Activated CD8-positive, alpha-beta T cell treated with anti-CD3 and anti-CD28 coated beads for 36 hours (primary cell): ENCODE results near the gene SF3A2. TPM values are rescaled to one million over a fixed set of nuclear protein-coding genes. Genes with fewer than 3 reads are reported as not detected.

Experiments
- ATAC-seq: fragments of 200-7000 bp; cut with Tn5 transposase; one replicate; pipeline ENCODE4 v1.10.0; 2021; ENCODE audit warnings: mild to moderate bottlenecking, moderate library complexity
- CTCF ChIA-PET: fragments of 350-600 bp; sonication (Branson Sonifier 250); formaldehyde crosslinking; loops from one replicate; lab custom pipeline; 2021; ENCODE audit warnings: antibody characterized with exemption; lab: Charles Lee
- POLR2A ChIA-PET: fragments of 350-600 bp; sonication (Branson Sonifier 250); formaldehyde crosslinking; loops from one replicate; lab custom pipeline; 2021; ENCODE audit warnings: antibody characterized with exemption; lab: Charles Lee
- DNase-seq: peaks from one replicate; pipeline ENCODE4 v3.0.0-alpha.2; 2020
- H3K27ac Mint-ChIP-seq: one replicate; pipeline ENCODE4 v1.8.0; 2021; ENCODE audit warnings: mild to moderate bottlenecking, mixed read lengths
- H3K27me3 Mint-ChIP-seq: one replicate; pipeline ENCODE4 v1.8.0; 2021; ENCODE audit warnings: mixed read lengths
- H3K36me3 Mint-ChIP-seq: one replicate; pipeline ENCODE4 v1.8.0; 2021; ENCODE audit warnings: low read depth, mixed read lengths
- H3K4me1 Mint-ChIP-seq: one replicate; pipeline ENCODE4 v1.8.0; 2021; ENCODE audit warnings: low read depth, mixed read lengths
- H3K4me3 Mint-ChIP-seq: one replicate; pipeline ENCODE4 v1.8.0; 2021; ENCODE audit warnings: mild to moderate bottlenecking, moderate library complexity, mixed read lengths
- H3K9me3 Mint-ChIP-seq: one replicate; pipeline ENCODE4 v1.8.0; 2021; ENCODE audit warnings: mixed read lengths
- intact Hi-C: fragments of 100-400 bp; cut with micrococcal nuclease; formaldehyde crosslinking; loops from one replicate; pipeline ENCODE4 v1.10.0; 2022
- total RNA-seq, 2 experiments: library from RNA; stranded (reverse); gene quantifications; one replicate each; pipeline ENCODE4 v1.2.3, GENCODE V29; 2021
- TF ChIP-seq, protein P1 (sequence below): fragments of 200-600 bp; IDR thresholded peaks from one replicate; pipeline ENCODE4 v1.8.0; 2022; ENCODE audit warnings: antibody characterized with exemption, mild to moderate bottlenecking

Gene SF3A2
- total RNA-seq, 2 experiments from 2014 or later, result 157 to 163 TPM

DNA sequence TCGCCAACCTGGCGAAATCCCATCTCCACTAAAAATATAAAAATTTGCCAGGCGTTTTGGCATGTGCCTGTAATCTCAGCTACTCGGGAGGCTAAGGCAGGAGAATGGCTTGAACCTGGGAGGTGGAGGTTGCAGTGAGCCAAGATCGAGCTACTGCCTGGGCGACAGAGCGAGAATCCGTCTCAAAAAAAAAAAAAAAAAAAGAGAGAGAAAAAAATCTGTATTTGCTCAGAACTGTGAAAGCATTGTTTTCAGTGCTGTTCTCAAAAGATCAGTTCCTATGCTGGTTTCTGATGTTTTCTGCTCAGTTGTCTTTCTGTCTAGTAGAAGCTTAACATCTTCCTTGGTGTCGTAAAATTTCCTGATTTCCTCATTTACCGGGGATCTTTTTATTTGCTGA lies 2.5 kb downstream of the SF3A2 start:
- H3K27me3 Mint-ChIP-seq, result no peaks in the 10 kb centered on the region
- CTCF ChIA-PET, result interaction anchor here (0.7 to 3.3 kb wide), 8 partner anchors 12 to 398 kb away, joined by 3 to 38 read pairs (median 4); no protein-coding TSS in a partner anchor
- no peaks in the 10 kb centered on the region for H3K9me3 Mint-ChIP-seq
- no peak for ATAC-seq
- H3K4me3 Mint-ChIP-seq, result peak overlapping the region; percentile 92
- no peak for DNase-seq
- peaks cover 59% of the 10 kb centered on the region for H3K36me3 Mint-ChIP-seq
- peak overlapping the region; percentile 84 for H3K27ac Mint-ChIP-seq
- TF ChIP-seq, protein P1, sequence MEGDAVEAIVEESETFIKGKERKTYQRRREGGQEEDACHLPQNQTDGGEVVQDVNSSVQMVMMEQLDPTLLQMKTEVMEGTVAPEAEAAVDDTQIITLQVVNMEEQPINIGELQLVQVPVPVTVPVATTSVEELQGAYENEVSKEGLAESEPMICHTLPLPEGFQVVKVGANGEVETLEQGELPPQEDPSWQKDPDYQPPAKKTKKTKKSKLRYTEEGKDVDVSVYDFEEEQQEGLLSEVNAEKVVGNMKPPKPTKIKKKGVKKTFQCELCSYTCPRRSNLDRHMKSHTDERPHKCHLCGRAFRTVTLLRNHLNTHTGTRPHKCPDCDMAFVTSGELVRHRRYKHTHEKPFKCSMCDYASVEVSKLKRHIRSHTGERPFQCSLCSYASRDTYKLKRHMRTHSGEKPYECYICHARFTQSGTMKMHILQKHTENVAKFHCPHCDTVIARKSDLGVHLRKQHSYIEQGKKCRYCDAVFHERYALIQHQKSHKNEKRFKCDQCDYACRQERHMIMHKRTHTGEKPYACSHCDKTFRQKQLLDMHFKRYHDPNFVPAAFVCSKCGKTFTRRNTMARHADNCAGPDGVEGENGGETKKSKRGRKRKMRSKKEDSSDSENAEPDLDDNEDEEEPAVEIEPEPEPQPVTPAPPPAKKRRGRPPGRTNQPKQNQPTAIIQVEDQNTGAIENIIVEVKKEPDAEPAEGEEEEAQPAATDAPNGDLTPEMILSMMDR, result no peak
- intact Hi-C loops, result loop anchor here (2.0 to 10.0 kb wide), 2 partner anchors 32 to 64 kb away; no protein-coding TSS in a partner anchor
- POLR2A ChIA-PET, result interaction anchor here (0.6 to 10.4 kb wide), 8 partner anchors 8 to 584 kb away, joined by 3 to 202 read pairs (median 3); partner anchors contain the start of genes AMH, JSRP1 and TIMM13
- peaks cover 56% of the 10 kb centered on the region for H3K4me1 Mint-ChIP-seq

DNA sequence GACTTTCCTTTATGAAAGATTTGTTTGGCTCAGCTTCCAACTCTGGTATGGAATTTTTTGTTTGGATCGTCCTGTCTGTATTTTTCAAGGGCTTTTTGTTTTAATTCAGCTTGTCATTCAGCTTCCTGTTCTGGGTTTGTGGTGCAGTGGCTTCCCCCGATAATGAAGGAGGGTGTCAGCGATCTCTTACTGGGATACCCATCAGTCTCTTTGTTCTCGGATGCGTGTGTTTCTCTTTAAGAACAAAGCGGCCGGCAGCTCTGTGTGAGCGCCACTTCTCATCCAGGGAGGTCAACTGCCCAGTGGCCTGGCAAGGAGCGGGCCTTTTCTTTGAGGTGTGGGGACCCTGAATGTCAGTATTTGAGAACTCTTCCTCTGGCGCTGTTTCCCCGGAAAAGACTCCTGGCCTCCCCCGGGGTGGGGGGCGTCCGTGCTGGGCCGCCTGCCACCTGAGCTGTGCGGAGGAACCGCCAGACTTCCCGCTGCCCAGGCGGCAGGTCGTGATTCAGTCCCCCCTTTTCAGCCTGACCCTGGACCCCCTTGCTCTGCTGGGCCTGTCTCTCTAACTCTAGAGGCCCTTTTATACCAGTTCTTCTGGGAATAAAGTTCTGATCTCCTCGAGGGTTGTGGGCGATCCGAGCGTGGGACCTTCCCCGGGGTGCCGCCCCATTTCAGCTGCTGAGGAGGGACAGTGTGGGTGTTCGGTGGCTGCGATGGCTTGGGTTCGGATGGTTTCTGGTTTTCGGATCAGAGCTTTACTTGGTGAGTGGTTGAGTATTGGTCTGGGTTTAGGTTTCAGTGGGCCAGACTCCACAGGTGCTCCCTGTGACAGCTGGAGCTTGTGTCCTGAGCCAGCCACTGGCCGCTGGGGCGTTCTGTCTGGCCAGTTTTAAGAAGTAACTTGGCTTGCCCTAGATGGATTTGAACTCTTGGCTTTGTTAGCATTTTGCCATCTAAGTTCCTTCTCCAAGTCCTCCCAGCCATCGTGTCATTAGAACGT lies 3.4 kb downstream of the SF3A2 start:
- DNase-seq, result peak; percentile 57
- CTCF ChIA-PET, result interaction anchor here (0.6 to 3.3 kb wide), 8 partner anchors 10 to 397 kb away, joined by 3 to 38 read pairs (median 4); no protein-coding TSS in a partner anchor
- POLR2A ChIA-PET, result interaction anchor here (0.5 to 10.4 kb wide), 13 partner anchors 8 to 585 kb away, joined by 3 to 202 read pairs (median 3); partner anchors contain the start of genes AMH, JSRP1 and TIMM13

GRCh38 chr19:2240881-2241760 lies 4.5 kb downstream of the SF3A2 start:
- TF ChIP-seq, protein P1, result no peak
- no peak for DNase-seq
- peak overlapping the region; percentile 92 for H3K4me3 Mint-ChIP-seq
- ATAC-seq, result no peak
- H3K9me3 Mint-ChIP-seq, result no peaks in the 10 kb centered on the region
- peaks cover 50% of the 10 kb centered on the region for H3K4me1 Mint-ChIP-seq
- ChIA-PET CTCF (interaction anchor here (2.4 to 3.1 kb wide), 2 partner anchors 12 to 19 kb away, joined by 8 to 38 read pairs; no protein-coding TSS in a partner anchor), POLR2A (interaction anchor here (0.5 to 10.4 kb wide), 6 partner anchors 10 to 296 kb away, joined by 3 to 202 read pairs (median 4); partner anchors contain the start of genes AMH and JSRP1)
- no peaks in the 10 kb centered on the region for H3K27me3 Mint-ChIP-seq
- H3K36me3 Mint-ChIP-seq, result peaks cover 64% of the 10 kb centered on the region
- H3K27ac Mint-ChIP-seq, result peak overlapping the region; percentile 67
- intact Hi-C loops, result no loop called here

More for the DNA sequence above, 3.4 kb downstream of the SF3A2 start:
- Mint-ChIP-seq H3K4me3 (peak overlapping the region; percentile 92), H3K36me3 (peaks cover 64% of the 10 kb centered on the region), H3K4me1 (peaks cover 52% of the 10 kb centered on the region), H3K27ac (peak overlapping the region; percentile 84), H3K27me3 (no peaks in the 10 kb centered on the region), H3K9me3 (no peaks in the 10 kb centered on the region)
- intact Hi-C loops, result loop anchor here (2.0 to 10.0 kb wide), 2 partner anchors 31 to 65 kb away; no protein-coding TSS in a partner anchor
- ATAC-seq, result no peak
- TF ChIP-seq, protein P1, result no peak

DNA sequence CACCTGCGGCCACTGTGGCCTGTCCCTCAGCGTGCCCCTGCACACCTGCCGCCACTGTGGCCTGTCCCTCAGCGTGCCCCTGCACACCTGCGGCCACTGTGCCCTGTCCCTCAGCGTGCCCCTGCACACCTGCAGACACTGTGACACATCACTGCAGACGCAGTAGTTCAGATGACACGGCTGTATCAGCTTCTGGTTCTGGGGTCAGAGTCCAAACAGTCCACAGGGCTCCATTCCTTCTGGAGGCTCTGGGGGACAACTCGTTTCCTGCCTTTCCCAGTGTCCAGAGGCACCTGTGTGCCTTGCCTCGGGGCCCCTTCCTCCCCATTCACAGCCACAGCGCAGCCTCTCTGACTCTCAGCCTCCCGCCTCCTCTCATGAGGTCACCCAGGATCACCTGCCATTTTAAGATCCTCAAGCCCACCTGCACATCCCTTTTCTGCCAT lies 5.5 kb downstream of the SF3A2 start:
- peaks cover 50% of the 10 kb centered on the region for H3K4me1 Mint-ChIP-seq
- ATAC-seq (no peak), DNase-seq (no peak)
- no peaks in the 10 kb centered on the region for H3K9me3 Mint-ChIP-seq
- H3K27me3 Mint-ChIP-seq, result no peaks in the 10 kb centered on the region
- TF ChIP-seq, protein P1, result no peak
- peaks cover 62% of the 10 kb centered on the region for H3K36me3 Mint-ChIP-seq
- CTCF ChIA-PET, result interaction anchor here (1.3 kb wide), 1 partner anchor 20 kb away, joined by 4 read pairs; no protein-coding TSS in a partner anchor
- no peak overlapping the region for H3K4me3 Mint-ChIP-seq
- POLR2A ChIA-PET, result interaction anchor here (0.6 to 10.4 kb wide), 4 partner anchors 14 to 84 kb away, joined by 3 to 202 read pairs (median 46); partner anchors contain the start of genes AMH and JSRP1
- no peak overlapping the region for H3K27ac Mint-ChIP-seq
- intact Hi-C loops, result no loop called here
